ENCODE measurements around the gene SLC37A1.

Gene SLC37A1

DNA sequence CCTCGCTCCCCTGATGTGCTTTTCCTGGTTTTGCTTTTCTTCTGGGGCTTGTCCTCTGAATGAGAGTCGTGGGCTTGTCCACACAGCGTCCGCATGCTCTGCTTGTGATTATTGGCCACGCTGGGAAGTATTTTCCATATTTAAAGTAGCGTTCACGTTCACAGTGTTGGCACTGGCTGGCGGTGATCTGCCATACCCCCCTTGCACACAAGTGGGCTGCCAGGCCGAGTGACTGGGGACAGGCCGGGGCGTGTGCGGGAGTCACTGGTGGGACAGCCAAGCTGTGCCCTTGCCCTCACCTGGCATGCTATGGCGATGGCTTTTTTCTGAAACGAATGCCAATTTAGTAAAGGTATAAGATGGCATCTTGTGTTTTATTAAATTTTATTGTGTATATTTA, 32.8 kb downstream of the SLC37A1 start:
- DNase-seq, result no peak

DNA sequence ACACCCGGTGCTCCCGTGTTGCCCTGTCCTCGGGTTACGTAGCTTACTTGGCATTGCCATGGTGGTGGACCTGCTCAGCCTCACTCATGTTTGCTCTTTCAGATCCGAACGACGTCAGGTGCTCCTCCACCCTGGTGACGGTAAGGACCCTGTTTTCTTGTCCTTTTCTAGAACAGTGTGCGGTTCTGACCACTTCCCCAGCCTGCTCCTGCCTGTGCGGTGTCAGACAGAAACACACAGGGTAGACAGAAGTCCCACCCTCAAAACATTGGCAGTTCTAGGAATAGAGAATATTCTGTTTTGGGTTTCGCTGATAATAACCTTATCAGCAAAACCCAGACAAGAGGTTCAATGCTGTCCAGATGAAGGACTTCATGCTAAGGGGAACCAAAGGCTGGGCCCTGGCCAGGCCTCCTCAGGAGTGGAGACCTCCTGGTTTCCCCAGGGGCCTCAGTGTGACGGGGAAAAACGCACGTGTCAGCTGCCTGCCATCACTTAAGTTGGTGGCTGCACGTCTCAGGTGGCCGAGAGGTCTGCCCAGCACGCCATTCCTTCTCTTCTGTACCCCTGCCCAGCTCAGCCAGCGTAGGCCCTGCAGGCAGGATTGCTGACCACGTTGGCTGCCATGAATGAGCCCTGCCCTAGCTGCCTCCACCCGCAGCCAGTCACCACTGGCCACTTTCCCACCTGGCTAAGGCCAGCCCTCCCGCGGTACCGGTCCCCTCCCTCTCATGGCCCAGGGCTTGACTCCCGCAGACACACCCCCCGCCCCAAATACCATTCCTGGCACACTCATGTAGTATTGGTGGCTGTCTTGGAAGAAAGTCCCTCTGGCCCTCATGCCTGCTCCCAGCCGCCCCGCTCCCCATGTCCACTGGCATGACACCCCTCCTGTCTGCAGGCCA, 33.6 kb downstream of the SLC37A1 start:
- DNase-seq, result no peak

DNA sequence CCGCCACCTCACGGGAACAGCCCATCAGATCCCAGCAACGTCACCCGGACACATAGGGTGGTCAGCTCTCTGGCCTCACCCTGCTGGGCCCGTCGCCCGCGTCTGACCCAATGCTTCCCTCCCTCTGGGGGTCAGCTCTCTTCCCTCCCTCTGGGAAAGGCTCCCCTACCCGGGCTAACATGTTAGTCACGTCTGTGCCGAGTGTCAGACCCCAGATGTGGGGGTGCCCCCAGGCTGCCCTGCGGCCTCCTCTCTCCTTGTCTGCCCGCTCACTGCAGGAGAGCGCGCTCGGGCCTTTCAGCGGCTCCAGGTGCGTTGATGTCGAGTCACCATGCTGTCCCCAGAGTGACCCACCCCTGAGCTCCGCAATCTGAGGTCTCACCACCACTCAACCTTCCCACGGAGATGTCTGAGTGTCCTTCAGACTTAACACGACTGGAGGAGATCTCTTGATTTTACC, 34.3 kb downstream of the SLC37A1 start:
- peak; percentile 14 for DNase-seq

DNA sequence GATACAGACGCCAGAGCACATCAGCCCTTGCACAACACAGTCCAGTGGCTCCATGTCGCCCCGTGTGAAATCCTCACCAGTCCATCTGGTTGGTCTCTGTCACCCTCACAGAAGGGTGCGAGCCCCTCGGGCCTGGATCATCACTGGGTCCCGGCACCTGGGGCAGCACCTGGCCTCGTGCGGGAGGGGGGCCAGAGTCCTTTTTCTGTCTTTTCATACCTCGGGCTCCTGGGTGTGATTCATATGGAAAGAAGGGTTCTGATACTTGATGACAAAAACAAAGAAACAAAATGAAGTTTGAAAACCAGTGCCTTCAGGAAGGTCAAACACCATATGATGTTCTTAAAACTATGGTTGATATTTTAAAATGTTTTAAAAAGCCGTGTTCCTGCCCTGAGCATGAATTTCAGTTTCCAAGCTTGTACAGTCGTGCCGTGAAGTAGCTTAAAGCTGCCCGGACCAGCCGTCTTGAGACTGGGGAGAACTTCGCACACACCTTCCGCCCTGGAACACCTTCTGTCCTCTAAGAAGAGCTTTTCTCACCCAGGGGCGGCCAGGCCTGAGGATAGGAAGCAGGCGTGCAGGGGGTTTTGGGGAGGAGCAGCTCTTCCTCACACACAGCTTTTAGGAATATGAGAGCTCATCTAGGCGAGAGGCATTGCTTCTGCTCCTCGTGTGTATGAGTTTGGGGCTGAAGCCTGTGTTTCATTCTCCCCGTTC, 35.2 kb downstream of the SLC37A1 start:
- peak; percentile 3 for DNase-seq

DNA sequence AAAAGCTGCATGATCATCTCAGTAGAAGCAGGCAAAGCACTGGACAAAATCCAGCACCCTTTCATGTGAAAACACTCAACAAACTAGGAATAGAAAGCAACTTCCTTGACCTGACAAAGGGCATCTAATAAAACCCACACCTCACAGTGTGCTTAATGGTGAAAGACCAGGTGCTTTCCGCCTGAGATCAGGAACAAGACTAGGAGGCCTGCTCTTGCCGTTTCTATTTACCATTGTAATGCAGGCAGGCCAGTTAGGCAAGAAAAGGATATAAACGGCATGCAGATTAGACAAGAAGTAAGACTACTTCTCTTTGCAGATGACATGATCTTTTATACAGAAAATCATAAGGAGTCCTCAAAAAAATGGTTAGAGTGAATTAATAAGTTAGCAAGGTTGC, 37.2 kb downstream of the SLC37A1 start:
- no peak for DNase-seq

DNA sequence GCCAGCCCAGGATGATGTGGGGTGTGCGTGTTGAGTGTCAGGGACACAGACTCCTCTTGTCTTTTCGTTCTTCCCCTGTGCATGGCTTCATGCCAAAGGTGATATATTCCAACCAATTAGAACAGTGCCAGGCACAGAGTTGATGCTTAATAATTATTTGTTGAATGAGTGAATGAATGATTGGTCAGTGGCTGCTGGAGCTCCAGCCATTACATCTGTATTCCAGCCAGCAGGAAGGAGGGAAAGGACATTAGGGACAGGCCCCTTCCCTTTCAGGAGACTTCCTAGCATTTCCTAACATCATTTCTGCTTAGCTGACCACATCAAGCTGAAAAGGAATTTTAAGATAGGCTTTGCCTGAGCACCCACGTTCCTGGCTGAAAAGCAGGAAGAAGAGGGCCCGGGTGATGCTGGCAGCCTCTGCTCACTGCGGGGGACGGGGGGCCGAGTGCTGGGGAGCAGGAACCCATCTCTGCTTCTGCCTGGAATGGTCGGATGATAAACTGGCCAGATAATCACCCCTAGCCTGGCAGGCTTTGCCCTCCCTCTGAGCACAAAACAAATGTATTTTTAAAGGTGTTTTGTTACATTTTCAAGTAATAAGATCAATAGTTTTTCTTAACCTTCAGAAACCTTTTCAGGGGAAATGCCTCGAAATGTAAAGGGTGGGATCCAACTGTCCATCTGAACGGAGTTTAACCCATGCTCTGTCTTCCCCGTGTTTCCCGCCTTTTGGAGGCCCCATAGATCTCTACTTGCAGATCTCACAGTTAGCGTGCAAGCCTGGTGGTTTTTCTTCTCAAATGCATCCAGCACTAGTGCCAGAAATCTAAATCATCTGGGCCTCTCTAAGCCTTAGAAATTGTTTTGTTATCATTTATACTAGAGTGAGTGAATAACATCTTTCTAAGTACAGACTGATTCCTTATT, 39.0 kb downstream of the SLC37A1 start:
- peak; percentile 10 for DNase-seq

DNA sequence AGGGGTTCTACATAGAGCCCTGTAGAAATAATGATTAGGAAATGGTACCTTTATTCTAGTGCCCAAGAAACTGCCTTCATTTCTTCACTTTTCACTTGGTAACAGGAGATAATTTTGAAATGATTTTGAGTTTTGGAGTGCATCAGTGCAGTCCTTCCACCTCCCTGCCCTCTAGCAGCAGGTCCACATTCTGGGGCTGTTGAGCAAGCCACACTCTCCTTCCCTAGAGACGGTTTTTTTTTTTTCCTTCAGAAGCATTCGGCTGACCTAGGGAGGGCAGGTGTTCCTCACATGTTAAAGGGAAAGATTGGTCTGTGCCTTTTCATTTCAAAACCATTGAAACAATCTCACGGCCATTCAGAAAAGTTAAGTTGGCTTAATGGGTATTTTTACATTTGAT, 39.8 kb downstream of the SLC37A1 start:
- no peak for DNase-seq

DNA sequence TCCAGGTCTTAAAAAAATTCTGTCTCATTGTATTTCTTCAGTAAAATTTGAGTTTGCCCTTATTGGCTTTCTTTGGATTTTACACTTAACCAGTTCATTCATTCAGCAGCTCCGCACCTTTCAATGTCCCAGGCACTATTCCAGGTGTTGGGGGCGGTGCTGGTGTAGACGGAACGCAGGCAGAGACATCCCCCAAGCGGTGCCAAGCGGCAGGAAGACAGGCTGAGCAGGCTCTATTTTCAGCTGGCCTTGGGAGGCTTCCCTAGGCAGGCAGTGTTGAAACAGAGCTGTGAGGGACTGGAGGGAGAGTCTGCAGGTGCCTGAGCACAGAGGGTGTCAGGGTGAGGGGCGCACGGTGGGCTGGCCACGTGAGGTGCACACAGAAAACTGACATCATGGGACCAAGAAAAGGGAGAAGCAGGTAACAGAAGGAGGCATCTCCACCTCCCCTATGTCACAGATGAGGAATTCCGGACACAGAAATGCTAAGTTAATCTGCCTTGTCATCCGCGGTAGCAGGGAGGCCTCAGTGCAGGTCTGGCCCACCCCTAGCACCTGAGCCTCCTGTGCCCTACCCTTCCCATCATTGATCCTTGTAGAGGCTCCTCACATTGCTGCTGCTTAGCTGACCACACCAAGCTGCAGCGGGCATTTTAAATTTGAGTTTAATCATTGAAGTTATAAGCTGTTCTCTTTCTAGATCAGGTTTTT, 40.8 kb downstream of the SLC37A1 start:
- no peak for DNase-seq

DNA sequence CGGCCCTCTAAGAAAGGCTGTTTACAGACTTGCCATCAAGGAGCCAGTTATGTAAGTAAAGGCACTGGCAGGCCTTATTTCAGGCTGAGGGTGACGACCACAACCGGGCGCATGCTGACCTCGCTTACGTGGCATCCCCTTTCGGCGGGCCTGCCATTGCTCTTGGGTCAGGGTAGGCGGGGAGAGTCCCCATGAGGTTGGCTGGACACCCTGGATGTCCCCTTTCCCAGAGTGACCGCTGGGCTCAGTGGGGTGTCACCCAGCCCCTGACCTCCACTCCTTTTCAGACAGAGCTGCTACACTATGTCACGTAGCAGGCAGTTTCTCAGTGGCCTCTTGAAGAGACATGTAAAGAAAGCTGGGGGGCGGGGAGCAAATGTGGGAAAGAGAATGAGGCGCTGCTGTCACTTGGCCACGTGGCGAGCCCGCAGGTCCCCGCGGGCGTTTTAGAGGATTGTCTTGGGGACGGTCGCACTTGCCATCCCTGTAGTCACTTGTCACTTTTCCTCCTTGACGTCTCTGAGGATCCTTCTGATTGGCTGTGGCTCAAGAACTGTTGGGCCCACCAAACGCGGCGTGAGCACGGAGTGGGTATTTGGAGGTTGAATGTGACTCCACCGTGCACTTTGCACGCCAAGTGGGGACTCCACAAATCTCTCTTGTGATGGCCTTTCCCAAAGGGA, 42.2 kb downstream of the SLC37A1 start:
- peak; percentile 9 for DNase-seq

DNA sequence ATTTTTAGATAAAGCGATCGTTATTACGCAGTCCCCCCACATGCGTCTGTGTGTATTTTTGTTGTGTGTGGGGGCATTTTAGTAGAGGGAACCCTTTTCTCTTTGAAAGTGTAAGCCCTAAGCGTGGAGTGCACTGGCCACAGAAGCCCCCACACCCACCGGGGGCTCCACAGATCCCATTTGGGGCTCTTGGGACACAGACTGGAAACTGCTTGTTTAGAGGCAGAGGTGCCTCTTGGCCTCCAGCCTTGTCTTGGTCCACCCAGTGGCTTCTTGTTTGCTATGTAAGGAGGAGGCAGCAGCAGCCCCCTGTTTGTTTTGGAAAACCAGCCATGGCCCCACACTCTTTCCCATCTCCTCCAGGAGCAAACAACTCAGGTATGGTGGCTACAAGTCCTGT, 42.8 kb downstream of the SLC37A1 start:
- no peak for DNase-seq

DNA sequence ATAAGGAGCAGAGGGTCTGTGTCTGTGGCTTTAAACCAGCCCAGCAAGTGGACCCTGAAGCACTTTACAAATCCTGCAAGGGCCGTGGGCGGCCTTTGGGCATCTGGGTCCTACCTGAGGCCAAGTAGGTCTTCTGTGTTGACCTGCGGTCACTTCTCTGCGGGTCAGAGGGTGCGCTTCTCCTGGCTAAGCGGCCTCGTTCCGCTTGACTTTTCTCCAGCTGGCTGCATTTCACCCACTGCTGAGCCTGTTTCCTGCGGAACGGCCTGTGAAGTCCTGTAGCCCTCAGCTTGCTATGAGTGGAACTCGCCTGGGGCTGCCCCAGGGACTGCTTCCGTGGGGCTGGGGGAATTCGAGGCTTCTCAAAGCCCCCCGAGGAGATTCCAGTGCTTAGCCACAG, 43.3 kb downstream of the SLC37A1 start:
- peak; percentile 16 for DNase-seq

DNA sequence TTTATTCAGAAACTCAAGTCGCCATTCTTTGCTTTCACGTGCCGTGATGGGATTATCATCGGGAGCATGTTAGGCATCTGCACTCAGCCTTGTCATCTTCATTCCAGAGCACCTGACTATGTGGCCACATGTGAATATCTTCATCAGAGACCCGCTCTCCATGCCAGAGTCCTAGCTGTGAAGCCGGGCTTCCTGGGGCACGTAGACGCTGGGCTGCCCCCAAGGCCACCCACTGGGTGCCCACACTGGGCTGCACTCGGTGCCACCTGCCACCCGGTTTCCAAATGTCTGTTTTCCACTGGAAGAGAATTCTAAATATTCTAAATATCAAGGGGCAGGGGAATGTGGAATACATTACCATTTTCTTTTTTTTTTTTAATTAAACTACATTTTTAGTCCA, 43.8 kb downstream of the SLC37A1 start:
- DNase-seq, result no peak

DNA sequence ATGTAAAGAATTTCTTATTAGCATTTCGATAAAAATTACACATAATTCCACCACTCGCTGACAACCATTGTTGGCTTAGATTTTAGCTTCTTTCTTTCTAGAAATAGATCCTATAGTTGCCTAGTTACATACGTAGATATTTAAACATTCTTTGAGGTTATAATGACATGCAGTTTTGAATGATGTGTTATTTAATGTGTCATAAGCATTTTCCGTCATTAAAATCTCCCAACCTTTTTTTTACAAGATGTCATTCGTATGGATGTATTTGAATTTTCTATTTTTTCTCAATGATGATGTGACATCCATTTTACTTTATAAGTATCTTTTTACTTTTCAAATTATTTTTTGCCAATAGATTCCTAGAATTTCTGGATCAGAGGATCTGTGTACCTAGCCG, 44.7 kb downstream of the SLC37A1 start:
- DNase-seq, result no peak

DNA sequence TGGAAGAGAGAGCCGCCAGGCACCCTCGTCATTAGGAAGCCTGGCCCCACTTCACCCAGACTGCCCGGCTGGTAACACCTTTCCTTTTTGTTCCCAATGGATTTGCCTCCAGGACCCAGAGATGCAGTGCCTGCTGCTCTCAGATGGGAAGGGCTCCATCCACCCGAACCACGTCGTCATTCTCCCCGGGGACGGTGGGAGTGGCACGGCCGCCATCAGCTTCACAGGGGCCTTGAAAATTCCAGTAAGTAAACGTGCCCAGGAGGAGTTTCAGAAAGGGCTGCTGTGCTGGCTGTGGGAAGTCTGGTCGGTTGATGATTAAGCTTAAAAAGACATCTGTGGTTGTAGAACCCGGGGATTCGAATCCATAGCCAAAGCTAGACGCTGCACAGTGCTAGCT, 45.2 kb downstream of the SLC37A1 start:
- peak; percentile 12 for DNase-seq

DNA sequence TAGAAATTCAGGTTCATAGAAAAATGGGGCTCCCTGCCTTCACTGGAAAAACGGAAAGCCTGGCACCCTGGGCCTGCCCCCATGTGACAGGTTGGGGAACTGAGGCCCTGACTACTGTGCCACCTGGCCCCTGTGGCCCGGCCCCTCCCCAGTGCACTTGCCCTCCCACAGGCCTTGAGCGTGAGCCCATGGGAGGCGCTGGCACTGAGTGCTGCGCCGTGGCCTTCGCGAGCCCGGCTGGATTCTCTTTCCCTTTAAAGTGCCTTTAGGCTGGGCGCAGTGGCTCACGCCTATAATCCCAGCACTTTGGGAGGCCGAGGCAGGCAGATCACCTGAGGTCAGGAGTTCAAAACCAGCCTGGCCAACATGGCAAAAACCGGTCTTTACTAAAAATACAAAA, 45.7 kb downstream of the SLC37A1 start:
- DNase-seq, result peak; percentile 12

DNA sequence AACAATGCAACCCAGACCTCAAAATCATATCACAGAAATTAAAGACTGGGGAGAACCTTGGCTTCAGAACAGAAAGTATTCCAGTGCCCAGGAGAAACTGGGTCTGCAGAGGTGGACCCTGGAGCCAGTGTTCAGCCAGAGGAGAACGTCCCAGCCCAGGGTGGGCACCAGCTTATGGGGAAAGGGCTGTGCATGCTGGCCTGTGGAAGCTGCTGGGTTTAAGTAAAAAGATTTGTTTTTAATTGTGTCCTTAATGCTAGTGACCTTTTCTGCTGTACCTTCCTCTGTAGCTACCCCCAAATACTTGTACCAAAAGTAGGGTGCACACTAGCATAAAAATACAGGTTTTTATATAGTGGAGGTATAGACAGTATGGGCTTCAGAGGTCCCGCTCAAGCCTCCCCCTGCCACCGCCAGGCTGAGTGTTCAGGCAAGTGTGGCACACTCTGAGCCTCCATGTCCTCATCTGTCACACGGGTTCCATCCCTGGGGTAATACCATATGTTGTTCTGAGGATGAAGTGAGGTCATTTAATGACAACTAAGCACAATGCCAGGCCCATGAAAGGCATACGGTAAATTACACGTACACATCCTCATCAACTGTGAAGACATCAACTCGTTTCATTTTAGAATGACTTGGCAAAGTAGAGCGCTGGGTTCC, 47.0 kb downstream of the SLC37A1 start:
- DNase-seq, result no peak

DNA sequence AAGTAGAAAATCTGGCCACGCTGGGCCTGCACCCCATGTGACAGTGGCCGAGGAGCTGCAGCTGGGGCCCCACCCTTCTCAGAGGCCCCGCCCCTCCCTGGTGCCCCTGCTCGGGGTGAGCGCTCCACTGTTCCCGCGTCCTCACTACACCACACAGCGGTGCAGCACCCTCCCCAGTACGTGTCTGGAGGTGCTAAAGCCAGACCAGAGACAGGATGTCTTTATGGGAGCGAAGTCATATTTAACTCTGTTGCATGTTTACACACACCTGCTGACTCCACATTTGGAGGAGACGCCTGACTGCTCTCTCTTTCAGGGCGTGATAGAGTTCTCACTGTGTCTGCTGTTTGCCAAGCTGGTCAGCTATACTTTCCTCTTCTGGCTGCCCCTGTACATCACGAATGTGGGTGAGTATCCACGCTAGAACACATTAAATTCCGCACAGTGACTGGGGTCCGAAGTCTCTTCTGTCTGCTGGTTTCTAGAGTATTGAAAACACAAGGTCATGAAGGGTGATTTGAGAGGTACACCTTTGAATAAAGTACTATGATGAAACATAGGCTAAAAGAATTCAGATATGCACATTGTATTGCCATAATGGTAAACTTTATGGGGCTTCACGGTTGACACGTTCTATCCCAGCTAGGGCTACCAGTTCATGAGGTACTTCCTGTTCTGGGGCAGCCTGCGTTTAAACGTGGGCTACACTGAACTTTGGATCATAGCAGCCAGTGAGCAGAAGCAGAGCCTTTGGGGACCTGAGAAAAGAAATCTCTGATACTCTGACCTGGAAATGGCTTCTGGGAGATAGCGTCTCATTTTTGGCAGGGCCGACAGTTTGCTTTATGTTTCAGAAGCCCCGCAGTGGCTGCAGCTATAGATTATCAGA, 48.4 kb downstream of the SLC37A1 start:
- DNase-seq, result peak; percentile 18

DNA sequence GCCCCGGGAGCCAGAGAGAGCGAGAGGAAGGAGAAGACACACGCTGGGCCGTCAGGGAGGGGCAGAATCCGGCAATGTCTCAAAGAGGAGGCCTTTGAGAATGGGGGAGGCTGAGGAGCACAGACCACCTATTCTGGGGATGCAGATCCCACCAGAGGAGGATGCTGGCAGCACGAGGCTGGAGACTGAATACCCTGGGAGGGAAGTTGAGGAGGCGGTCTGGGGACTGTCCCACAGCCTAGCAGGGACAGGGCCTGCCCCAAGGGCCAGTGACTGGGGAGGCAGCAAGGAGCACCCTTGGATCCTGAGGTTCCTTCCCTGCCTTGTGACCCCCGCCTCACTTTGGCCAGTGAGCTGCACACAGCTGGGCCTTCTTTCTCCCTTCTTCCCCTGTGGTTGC, 49.2 kb downstream of the SLC37A1 start:
- DNase-seq, result peak; percentile 14

DNA sequence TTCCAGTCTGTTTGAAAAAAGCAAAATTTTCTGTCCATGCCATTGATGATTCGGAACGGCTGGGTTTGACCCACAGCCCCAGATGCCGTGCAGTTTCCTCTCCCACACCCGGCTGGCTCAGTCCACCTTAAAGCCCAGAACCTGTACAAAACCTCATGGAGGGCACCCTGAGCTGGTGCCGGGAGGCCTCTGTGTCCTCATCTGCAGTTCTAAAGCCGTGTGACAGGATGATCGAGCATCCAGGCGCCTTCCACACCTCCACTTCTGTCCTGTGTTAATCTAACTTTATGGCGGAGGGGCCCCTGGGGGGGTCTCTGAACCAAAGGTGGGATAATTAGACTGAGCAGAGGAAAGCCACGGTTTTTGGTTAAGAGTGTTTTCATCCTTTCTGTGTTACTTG, 49.6 kb downstream of the SLC37A1 start:
- DNase-seq, result no peak

DNA sequence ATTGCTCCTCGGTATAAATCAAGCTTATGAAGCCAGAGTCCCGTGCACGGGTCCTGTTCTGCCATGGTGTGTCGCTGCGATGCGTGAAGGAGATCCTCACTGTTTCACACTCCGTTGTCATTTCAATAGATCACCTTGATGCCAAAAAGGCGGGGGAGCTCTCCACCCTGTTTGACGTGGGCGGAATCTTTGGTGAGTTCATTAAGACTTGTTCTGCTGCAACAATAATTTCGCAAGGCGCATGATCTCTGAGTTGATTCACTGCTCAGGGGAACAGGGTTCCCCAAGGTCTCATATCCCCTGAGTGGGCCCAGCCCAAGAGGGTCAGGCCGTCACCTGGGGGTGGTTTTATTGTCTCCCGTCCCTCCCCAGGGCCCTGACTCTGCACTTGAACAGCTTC, 50.0 kb downstream of the SLC37A1 start:
- DNase-seq, result peak; percentile 13
